ENCODE measurements around the gene NACC1. TPM values are rescaled to one million over a fixed set of nuclear protein-coding genes. Genes with fewer than 3 reads are reported as not detected.

The NACC1 gene
- total and polyA plus RNA-seq, 2 of the 13 experiments (the other 11 are each of a cell fraction or from before 2014, with no cell fraction given) = 31.8 to 42.3 TPM

DNA sequence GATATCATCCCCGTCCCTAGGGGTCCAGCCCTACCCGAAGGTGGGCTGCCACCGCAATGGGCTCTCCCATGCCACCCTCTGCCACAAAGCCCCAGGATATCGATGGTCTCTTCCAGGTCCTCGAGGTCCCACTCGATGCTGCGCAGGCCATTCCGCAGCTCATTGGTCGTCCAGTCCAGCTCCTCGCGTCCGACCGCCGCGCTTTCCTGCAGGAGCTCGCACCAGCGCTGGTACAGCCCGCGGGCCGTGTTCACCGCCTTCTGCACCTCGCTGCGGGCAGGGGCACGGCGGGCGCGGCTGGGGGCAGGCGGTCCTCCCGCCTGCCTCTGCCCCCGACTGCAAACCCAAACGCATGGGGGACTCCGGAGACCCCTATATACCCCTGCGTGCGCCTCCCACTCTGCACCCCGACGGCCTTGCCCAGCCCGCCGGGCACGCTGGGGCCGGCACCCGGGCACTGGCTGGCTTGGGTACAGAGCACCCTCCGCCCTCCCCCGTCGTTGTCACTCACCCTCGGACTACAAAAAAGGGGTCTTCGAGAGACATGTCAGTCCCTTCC, 31.6 kb downstream of the NACC1 start (continued):
- TF ChIP-seq JUND (CRISPR knock-in tag; IDR thresholded peaks at IDR 0.05) (0 out of 2 replicates have a peak, but pooled peaks have one; percentile 27), DPF2 (CRISPR knock-in tag; IDR thresholded peaks at IDR 0.05; ENCODE audit: borderline replicate concordance, low read depth) (peak; percentile 38; the same call in 1 of the 2 replicates), ZNF879 (CRISPR knock-in tag; IDR thresholded peaks at IDR 0.05) (0 out of 2 replicates have a peak, but pooled peaks have one; percentile 10), GLI4 (CRISPR knock-in tag; IDR thresholded peaks at IDR 0.05; ENCODE audit: borderline replicate concordance) (peak; percentile 67), CAMTA2 (CRISPR knock-in tag; IDR thresholded peaks at IDR 0.05; ENCODE audit: borderline replicate concordance) (no peak), ZNF615 (CRISPR knock-in tag; IDR thresholded peaks at IDR 0.05; ENCODE audit: borderline replicate concordance) (no peak), ZNF160 (CRISPR knock-in tag; IDR thresholded peaks at IDR 0.05) (0 out of 2 replicates have a peak, but pooled peaks have one; percentile 20), ZFYVE20 (CRISPR knock-in tag; IDR thresholded peaks at IDR 0.05; ENCODE audit: borderline replicate concordance, low read depth) (no peak), TOPORS (CRISPR knock-in tag; IDR thresholded peaks at IDR 0.05) (no peak), ZSCAN12 (CRISPR knock-in tag; IDR thresholded peaks at IDR 0.05) (0 out of 2 replicates have a peak, but pooled peaks have one; percentile 75), CREM (IDR thresholded peaks at IDR 0.05) (no peak), CREM (CRISPR knock-in tag; IDR thresholded peaks at IDR 0.05) (no peak), HNRNPL (IDR thresholded peaks at IDR 0.05; ENCODE audit: low read depth, low read length) (peak; percentile 85; the same call in 1 of the 2 replicates), ZBTB7A (CRISPR knock-in tag; IDR thresholded peaks at IDR 0.05) (peak; percentile 56; the same call in 1 of the 2 replicates), ZNF746 (CRISPR knock-in tag; IDR thresholded peaks at IDR 0.05) (no peak), KDM5B (CRISPR knock-in tag; IDR thresholded peaks at IDR 0.05; ENCODE audit: borderline replicate concordance) (peak; percentile 58; the same call in 1 of the 2 replicates), ASH2L (IDR thresholded peaks at IDR 0.05; ENCODE audit: insufficient read length, low read depth, low read length) (no peak), ZFP37 (CRISPR knock-in tag; IDR thresholded peaks at IDR 0.05; ENCODE audit: borderline replicate concordance) (0 out of 2 replicates have a peak, but pooled peaks have one; percentile 55)
- TF ChIP-seq, protein P1, sequence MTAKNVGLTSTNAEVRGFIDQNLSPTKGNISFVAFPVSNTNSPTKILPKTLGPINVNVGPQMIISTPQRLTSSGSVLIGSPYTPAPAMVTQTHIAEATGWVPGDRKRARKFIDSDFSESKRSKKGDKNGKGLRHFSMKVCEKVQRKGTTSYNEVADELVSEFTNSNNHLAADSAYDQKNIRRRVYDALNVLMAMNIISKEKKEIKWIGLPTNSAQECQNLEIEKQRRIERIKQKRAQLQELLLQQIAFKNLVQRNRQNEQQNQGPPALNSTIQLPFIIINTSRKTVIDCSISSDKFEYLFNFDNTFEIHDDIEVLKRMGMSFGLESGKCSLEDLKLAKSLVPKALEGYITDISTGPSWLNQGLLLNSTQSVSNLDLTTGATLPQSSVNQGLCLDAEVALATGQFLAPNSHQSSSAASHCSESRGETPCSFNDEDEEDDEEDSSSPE (CRISPR knock-in tag; IDR thresholded peaks at IDR 0.05) = no peak; the same call in 1 of the 2 replicates
- TF ChIP-seq, protein P2, sequence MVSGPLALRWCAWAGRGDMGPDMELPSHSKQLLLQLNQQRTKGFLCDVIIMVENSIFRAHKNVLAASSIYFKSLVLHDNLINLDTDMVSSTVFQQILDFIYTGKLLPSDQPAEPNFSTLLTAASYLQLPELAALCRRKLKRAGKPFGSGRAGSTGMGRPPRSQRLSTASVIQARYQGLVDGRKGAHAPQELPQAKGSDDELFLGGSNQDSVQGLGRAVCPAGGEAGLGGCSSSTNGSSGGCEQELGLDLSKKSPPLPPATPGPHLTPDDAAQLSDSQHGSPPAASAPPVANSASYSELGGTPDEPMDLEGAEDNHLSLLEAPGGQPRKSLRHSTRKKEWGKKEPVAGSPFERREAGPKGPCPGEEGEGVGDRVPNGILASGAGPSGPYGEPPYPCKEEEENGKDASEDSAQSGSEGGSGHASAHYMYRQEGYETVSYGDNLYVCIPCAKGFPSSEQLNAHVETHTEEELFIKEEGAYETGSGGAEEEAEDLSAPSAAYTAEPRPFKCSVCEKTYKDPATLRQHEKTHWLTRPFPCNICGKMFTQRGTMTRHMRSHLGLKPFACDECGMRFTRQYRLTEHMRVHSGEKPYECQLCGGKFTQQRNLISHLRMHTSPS (CRISPR knock-in tag; IDR thresholded peaks at IDR 0.05; ENCODE audit: low read depth) = peak; percentile 79; the same call in 1 of the 2 replicates
- TF ChIP-seq, protein P3, sequence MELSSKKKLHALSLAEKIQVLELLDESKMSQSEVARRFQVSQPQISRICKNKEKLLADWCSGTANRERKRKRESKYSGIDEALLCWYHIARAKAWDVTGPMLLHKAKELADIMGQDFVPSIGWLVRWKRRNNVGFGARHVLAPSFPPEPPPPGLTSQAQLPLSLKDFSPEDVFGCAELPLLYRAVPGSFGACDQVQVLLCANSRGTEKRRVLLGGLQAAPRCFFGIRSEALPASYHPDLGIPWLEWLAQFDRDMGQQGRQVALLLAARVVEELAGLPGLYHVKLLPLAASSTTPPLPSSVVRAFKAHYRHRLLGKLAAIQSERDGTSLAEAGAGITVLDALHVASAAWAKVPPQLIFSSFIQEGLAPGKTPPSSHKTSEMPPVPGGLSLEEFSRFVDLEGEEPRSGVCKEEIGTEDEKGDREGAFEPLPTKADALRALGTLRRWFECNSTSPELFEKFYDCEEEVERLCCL (CRISPR knock-in tag; IDR thresholded peaks at IDR 0.05; ENCODE audit: borderline replicate concordance) = no peak
- TF ChIP-seq, protein P4, sequence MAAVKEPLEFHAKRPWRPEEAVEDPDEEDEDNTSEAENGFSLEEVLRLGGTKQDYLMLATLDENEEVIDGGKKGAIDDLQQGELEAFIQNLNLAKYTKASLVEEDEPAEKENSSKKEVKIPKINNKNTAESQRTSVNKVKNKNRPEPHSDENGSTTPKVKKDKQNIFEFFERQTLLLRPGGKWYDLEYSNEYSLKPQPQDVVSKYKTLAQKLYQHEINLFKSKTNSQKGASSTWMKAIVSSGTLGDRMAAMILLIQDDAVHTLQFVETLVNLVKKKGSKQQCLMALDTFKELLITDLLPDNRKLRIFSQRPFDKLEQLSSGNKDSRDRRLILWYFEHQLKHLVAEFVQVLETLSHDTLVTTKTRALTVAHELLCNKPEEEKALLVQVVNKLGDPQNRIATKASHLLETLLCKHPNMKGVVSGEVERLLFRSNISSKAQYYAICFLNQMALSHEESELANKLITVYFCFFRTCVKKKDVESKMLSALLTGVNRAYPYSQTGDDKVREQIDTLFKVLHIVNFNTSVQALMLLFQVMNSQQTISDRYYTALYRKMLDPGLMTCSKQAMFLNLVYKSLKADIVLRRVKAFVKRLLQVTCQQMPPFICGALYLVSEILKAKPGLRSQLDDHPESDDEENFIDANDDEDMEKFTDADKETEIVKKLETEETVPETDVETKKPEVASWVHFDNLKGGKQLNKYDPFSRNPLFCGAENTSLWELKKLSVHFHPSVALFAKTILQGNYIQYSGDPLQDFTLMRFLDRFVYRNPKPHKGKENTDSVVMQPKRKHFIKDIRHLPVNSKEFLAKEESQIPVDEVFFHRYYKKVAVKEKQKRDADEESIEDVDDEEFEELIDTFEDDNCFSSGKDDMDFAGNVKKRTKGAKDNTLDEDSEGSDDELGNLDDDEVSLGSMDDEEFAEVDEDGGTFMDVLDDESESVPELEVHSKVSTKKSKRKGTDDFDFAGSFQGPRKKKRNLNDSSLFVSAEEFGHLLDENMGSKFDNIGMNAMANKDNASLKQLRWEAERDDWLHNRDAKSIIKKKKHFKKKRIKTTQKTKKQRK (IDR thresholded peaks at IDR 0.05; ENCODE audit: low read length) = no peak

Data from HepG2 (cell line).